GM20000 (cell line): ENCODE measurements around the gene FBXW9.
"Not testable (repeated sequence)": the region's sequence is repeated elsewhere in the genome, so short reads cannot be mapped to it uniquely, and the experiment has no call there.

Experiments used
- DNase-seq: peaks from one replicate; pipeline ENCODE4 v3.0.0; 2012; ENCODE audit warnings: low spot score
- TF ChIP-seq, protein P1 (sequence below): IDR thresholded peaks from 2 replicates; pipeline ENCODE4 v1.5.1; 2012; ENCODE audit warnings: mild to moderate bottlenecking, control low read depth; ENCODE audit errors: extremely low read depth, missing control alignments

FBXW9 gene

DNA sequence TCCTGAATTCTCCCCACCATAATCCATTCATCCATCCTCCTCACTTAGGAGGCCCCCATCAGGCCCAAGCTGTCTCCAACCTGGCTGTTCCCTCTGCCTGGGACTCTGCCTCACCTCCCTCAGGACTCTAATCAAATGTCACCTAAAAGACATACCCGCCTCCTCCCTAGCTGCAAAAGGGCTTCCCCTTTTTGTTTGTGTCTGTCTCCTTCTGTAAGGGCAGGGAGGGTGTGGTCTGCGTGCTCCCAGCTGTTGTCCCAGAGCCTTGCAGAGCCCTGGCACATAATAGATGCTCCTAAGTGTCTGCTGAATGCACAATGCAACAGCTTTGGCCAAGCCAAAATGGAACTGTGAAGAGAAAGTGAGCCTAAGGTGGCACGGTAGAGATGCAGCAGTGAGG, 33.6 kb upstream of the FBXW9 start:
- no peak for DNase-seq
- TF ChIP-seq, protein P1, sequence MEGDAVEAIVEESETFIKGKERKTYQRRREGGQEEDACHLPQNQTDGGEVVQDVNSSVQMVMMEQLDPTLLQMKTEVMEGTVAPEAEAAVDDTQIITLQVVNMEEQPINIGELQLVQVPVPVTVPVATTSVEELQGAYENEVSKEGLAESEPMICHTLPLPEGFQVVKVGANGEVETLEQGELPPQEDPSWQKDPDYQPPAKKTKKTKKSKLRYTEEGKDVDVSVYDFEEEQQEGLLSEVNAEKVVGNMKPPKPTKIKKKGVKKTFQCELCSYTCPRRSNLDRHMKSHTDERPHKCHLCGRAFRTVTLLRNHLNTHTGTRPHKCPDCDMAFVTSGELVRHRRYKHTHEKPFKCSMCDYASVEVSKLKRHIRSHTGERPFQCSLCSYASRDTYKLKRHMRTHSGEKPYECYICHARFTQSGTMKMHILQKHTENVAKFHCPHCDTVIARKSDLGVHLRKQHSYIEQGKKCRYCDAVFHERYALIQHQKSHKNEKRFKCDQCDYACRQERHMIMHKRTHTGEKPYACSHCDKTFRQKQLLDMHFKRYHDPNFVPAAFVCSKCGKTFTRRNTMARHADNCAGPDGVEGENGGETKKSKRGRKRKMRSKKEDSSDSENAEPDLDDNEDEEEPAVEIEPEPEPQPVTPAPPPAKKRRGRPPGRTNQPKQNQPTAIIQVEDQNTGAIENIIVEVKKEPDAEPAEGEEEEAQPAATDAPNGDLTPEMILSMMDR, result no peak

DNA sequence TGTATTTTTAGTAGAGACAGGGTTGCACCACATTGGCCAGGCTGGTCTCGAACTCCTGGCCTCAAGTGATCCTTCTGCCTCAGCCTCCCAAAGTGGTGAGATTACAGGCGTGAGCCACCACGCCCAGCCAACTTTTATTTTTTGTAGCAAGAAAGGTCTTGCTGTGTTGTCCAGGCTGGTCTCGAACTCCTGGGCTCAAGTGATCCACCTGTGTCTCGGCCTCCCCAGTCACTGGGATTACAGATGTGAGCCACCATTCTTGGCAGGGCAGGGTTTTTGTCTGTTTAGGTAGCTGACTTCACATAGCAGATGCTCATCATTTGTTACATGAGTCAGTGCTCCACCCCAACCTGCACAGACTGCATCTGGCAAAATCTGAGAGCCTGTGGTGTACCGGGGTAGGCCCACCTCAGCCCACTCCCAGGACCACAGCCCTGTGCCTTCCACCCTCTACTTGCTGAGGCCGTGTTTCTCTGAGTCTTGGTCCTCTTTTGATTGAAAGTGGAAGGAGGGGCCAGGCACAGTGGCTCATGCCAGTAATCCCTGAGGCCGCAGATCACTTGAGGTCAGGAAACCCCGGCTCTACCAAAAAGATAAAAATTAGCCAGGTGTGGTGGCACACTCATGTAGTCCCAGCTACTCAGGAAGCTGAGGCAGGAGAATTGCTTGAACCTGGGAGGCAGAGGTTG, 31.5 kb upstream of the FBXW9 start:
- TF ChIP-seq, protein P1, result no peak

DNA sequence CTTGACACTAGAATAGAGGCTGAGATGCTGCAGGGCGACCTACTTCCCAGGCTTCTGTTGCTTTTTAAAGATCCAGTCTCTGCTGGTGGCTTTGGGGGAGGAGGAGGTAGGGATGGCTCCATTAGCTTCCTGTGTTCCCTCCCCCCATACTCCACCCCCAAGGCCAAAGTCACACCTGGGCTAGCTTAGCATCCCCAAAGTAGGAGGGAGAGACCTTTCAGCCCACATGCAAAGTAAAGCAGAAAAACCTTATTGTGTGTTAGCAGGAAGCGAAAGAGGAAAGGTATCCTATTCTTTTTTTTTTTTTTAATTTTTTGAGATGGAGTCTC, 30.5 kb upstream of the FBXW9 start:
- TF ChIP-seq, protein P1, result no peak
- no peak for DNase-seq

More for the DNA sequence above, 31.5 kb upstream of the FBXW9 start:
- DNase-seq, result no peak

DNA sequence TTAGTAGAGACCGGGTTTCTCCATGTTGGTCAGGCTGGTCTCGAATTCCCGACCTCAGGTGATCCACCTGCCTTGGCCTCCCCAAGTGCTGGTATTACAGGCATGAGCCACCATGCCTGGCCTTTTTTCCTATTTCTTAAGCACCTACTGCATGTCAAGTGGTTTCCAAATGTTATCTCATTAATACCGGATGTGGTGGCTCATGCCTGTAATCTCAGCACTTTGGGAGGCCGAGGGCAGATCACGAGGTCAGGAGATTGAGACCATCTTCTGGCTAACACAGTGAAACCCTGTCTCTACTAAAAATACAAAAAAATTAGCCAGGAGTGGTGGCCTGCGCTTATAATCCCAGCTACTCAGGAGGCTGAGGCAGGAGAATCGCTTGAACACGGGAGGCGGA, 29.2 kb upstream of the FBXW9 start:
- DNase-seq, result not testable (repeated sequence)

DNA sequence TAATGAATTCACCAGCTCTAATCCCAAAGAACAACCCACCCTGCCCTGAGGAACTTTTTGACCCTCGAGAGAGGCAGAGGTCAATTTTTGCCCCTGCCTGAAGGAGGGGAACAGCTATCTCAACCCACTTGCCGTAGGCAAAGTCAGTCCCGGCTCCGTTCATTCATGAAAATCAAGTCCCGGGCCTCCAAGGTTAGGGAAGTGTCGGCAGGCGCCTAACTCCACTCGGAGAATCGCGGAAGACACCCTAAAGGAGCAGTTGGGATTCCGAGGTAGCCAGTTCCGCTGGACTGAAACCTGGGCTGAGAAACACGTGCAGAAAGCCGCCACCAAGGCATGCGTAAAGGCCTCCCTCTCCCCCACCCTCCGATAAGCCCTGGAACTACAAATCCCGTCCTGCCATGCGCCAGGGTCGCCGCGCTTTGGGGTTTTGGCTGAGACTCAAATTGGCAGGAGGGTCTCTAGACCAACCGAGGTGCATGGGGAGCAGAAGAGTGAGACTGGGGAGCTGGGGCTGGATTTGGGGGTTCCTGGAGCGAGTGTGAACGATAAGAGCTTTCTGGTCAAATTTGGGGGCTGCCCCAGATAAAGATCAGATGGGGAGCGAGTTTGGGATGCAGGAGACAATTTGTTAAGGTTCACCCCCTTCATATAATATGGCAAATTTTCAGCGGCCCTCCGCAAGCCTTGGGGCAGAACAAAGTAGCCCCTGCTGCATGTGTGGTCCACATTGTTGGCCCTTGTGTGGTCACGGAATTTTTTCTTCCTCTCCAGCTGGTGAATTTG, 27.4 kb upstream of the FBXW9 start, which contains the start of gene TNPO2:
TNPO2 (minus strand) TSS at position 292 of the 786 bp plus-strand sequence. CDS start 2,955 bp downstream, outside the sequence.
- TF ChIP-seq, protein P1, result no peak
- DNase-seq, result peak; percentile 86

DNA sequence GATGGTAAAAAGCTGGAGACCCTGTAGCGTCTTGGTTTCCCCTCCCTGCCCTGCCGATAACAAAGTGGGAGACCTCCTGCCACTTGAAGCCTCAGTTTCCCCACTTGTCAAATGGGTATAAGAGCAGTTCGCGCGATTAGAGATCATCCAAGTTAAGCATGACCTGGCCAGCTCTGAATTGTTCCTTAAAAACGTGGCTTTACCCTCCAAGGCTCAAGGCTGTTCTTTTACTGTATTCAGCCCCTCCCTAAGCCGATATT, 26.9 kb upstream of the FBXW9 start:
- no peak for DNase-seq
- TF ChIP-seq, protein P1, result no peak

DNA sequence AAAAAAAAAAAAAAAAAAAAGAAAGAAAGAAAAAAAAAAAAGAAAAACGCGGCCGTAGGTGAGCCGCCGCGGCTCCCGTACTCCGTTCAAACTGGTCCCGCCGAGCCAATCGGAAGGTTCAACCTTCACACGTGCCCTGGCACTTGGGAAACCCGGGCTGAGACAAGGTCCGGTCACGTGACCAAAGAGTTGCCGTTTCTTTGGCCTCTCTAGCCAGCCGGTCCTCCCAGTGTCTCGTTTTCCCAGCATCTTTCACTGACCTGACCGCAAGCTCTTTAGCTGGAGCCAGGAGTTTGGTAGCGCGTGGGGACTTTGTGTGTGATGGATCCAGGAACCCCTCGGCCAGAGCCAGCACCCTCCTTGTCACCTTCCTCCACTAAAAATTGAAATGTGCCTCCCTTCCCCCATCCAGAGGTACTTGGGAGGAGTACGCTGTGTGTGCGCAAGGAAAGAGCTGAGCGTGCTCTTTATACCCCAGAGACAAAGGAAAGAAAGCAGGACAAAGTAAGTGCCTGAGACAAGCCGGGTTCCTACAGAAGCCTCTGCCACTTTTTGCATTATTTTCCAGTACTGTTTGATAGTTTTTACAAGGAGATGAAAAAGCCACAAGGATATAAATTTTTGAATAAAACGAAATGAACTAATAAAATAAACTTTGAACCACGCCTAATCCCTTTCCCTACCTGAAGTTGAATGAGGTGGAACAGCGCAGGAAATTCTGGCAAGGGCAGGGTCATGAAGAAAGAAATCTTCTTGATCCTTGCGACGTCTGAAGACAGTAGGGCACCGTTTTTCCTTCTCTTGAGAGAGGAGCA, 26.3 kb upstream of the FBXW9 start:
- peak; percentile 99 for DNase-seq
- TF ChIP-seq, protein P1, result no peak
